Measurements from ENCODE around the gene GMPR.

GMPR gene

DNA sequence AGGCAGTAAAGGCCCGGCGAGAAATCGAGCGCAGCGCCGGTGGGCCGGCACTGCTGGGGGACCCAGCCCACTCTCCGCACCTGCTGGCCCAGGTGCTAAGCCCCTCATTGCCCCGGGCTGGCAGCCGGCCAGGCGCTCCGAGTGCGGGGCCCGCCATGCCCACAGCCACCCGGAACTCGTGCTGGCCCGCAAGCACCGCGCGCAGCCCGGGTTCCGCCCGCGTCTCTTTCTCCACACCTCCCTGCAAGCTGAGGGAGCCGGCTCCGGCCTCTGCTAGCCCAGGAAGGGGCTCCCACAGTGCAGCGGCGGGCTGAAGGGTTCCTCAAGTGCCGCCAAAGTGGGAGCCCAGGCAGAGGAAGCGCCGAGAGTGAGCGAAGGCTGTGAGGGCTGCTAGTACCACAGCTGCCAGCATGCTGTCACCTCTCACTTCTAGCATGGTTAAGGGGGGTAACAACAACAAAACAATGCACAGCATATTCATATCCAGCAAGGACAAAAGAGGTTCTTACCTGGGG is 11.3 kb upstream of the GMPR start:
- TF ChIP-seq, protein P1, sequence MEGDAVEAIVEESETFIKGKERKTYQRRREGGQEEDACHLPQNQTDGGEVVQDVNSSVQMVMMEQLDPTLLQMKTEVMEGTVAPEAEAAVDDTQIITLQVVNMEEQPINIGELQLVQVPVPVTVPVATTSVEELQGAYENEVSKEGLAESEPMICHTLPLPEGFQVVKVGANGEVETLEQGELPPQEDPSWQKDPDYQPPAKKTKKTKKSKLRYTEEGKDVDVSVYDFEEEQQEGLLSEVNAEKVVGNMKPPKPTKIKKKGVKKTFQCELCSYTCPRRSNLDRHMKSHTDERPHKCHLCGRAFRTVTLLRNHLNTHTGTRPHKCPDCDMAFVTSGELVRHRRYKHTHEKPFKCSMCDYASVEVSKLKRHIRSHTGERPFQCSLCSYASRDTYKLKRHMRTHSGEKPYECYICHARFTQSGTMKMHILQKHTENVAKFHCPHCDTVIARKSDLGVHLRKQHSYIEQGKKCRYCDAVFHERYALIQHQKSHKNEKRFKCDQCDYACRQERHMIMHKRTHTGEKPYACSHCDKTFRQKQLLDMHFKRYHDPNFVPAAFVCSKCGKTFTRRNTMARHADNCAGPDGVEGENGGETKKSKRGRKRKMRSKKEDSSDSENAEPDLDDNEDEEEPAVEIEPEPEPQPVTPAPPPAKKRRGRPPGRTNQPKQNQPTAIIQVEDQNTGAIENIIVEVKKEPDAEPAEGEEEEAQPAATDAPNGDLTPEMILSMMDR (IDR thresholded peaks at IDR 0.05): no peak
- no peaks in the 10 kb centered on the region for H3K4me1 ChIP-seq (ENCODE audit: control insufficient read depth in 1 of 2, insufficient read depth in 1 of 2, low read depth in 1 of 2, low read length in 1 of 2)
- H3K27me3 ChIP-seq: peaks cover 26% of the 10 kb centered on the region

DNA sequence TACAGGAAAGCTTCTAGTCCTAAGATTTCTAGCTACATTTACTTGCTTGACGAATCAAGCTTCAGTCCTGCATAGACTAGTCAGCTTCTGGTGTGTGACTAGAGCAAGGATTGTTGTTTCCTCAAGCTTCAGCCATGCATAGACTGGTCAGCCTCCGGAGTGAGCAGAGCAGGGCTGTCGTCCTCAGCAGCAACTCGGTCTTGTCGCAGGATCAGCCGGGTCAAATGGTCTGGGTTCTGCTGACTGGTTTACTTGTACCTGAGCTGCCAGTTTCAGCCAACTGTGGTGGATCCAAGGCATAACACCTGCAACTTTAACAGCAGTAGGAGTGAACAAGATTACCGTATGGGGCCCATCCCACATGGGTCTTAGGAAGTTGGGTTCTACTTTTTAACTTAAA is 10.8 kb upstream of the GMPR start:
- no peaks in the 10 kb centered on the region for H3K36me3 ChIP-seq
- no peaks in the 10 kb centered on the region for H3K9me3 ChIP-seq
- H3K4me3 ChIP-seq (ENCODE audit: low read depth in 1 of 2, low read length in 1 of 2): no peak overlapping the region
- H3K27ac ChIP-seq: no peak overlapping the region
- TF ChIP-seq, protein P1 (IDR thresholded peaks at IDR 0.05): no peak
- H3K27me3 ChIP-seq: peaks cover 26% of the 10 kb centered on the region
- H3K4me1 ChIP-seq (ENCODE audit: control insufficient read depth in 1 of 2, insufficient read depth in 1 of 2, low read depth in 1 of 2, low read length in 1 of 2): no peaks in the 10 kb centered on the region

More for the DNA sequence above, 11.3 kb upstream of the GMPR start:
- Histone ChIP-seq H3K4me3 (ENCODE audit: low read depth in 1 of 2, low read length in 1 of 2) (no peak overlapping the region), H3K36me3 (no peaks in the 10 kb centered on the region), H3K27ac (no peak overlapping the region), H3K9me3 (no peaks in the 10 kb centered on the region)

DNA sequence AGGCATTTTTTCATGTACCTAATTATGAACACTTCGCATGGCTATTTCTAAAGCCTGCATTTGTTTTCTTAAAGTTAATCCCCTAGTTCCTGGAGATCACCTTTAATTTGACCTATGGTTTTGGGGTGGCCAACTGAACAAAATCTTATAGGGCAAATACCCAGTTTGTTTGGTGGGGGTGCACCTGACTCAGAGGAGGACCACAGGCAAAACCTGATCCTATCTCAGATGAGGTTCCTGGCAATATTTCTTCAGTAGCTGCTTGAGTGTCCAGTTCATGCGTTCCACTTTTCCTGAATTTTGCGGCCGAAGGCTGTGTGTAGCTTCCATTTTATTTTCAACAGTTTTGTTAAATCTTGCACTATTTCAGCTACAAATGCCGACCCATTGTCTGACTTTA is 10.3 kb upstream of the GMPR start:
- no peak overlapping the region for H3K4me3 ChIP-seq (ENCODE audit: low read depth in 1 of 2, low read length in 1 of 2)
- H3K9me3 ChIP-seq: no peaks in the 10 kb centered on the region
- H3K27me3 ChIP-seq: peaks cover 26% of the 10 kb centered on the region
- H3K27ac ChIP-seq: no peak overlapping the region
- H3K36me3 ChIP-seq: no peaks in the 10 kb centered on the region
- no peaks in the 10 kb centered on the region for H3K4me1 ChIP-seq (ENCODE audit: control insufficient read depth in 1 of 2, insufficient read depth in 1 of 2, low read depth in 1 of 2, low read length in 1 of 2)
- TF ChIP-seq, protein P1 (IDR thresholded peaks at IDR 0.05): no peak

DNA sequence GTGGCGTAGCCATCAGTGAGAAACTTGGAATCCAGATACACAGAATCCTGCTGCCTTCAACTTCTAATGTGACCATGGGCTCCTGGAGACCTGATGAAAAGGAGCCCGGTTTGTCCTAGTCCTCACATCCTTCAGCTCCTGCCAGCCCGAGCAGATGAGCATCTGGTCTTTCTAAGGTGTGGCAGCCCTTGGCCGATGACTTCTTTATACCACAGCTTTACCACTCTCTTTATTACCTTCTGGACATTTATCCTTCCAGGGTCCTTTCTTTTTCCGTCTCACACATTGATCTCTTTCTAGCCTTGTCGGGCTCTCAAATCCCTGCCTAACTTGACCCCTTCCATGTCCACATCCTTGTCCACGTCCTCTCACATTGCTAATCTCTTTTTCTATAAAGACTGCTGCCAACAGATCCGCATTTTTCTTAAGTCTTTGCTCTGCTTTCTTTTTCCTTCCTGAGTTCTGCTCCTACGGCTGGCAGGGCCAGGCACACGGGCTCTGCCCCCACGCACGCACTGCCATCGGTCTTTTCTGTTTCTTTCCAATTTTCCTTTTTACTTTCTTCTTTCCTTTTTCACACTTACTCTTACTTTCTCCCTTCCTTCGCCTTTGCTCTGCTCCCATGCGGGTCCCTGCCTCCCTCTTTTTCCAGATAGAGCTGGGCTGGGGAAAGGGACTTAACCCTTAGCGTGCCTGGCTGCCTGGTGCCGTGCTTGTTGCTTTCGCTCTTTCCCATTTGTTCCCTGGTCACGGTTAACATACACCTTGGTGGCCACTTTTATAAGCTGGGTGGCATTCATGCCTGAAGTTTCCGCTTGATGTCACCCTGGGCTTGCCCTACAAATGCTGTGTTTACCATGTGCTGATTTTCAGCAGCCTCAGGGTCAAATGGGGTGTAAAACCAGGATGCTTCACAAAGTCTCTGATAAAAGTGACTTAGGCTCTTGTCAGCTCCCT is 9.4 kb upstream of the GMPR start:
- H3K27ac ChIP-seq: no peak overlapping the region
- TF ChIP-seq, protein P1 (IDR thresholded peaks at IDR 0.05): no peak
- no peaks in the 10 kb centered on the region for H3K9me3 ChIP-seq
- H3K36me3 ChIP-seq: no peaks in the 10 kb centered on the region
- H3K4me1 ChIP-seq (ENCODE audit: control insufficient read depth in 1 of 2, insufficient read depth in 1 of 2, low read depth in 1 of 2, low read length in 1 of 2): no peaks in the 10 kb centered on the region
- H3K27me3 ChIP-seq: peaks cover 26% of the 10 kb centered on the region
- no peak overlapping the region for H3K4me3 ChIP-seq (ENCODE audit: low read depth in 1 of 2, low read length in 1 of 2)

DNA sequence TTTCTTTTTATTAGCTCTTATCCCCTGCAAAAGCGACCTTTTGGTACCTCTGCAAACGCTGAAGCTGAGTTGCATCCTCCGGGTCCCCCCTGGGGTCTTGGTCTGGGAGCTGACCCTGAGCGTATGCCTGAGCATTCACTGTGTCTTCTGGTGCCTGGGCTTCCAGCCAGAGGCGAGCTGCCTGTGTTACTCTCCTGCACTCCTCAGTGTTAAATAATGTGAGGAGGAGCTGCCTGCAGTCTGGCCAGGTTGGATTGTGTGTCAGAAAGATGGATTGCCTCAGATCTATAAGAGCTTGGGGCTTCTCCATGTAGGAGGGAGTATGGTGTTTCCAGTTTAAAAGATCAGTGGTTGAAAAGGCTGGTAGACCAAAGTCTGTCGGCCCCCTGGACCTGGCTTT is 8.7 kb upstream of the GMPR start:
- Histone ChIP-seq H3K27ac (no peak overlapping the region), H3K4me3 (ENCODE audit: low read depth in 1 of 2, low read length in 1 of 2) (no peak overlapping the region), H3K9me3 (no peaks in the 10 kb centered on the region), H3K36me3 (no peaks in the 10 kb centered on the region), H3K4me1 (ENCODE audit: control insufficient read depth in 1 of 2, insufficient read depth in 1 of 2, low read depth in 1 of 2, low read length in 1 of 2) (no peaks in the 10 kb centered on the region), H3K27me3 (peaks cover 25% of the 10 kb centered on the region)
- TF ChIP-seq, protein P1 (IDR thresholded peaks at IDR 0.05): no peak

Data from neutrophil (primary cell).